GM12878 (cell line): ENCODE data around the gene ECM2. TPM values are rescaled to one million over a fixed set of nuclear protein-coding genes. Genes with fewer than 3 reads are reported as not detected.

Experiments used
- ATAC-seq: fragments of 200-7000 bp; cut with Tn5 transposase; 3 replicates; pipeline ENCODE4 v1.9.1; 2020; ENCODE audit warnings: mild to moderate bottlenecking, moderate library complexity
- BruUV-seq: library from RNA; stranded (reverse); fragments of 400-500 nt; replicated peaks from 2 replicates; lab custom pipeline; 2021; lab: Mats Ljungman, UMichigan
- CTCF ChIA-PET: fragments of 300-600 bp; sonication (Branson Sonifier 250); formaldehyde crosslinking; extraction: SDS; loops from one replicate; lab custom pipeline; 2021; ENCODE audit warnings: inconsistent platforms; lab: Yijun Ruan, JAX
- POLR2A ChIA-PET: fragments of 350-600 bp; formaldehyde crosslinking; extraction: SDS; loops from one replicate; lab custom pipeline; 2021; ENCODE audit warnings: inconsistent platforms; lab: Charles Lee
- RAD21 ChIA-PET: fragments of 300-600 bp; sonication (Branson Sonifier 250); formaldehyde crosslinking; loops from one replicate; lab custom pipeline; 2023; ENCODE audit warnings: antibody characterized with exemption; ENCODE audit not compliant: unreplicated experiment; lab: Charles Lee
- SMC1A ChIA-PET: fragments of 300-600 bp; sonication (Branson Sonifier 250); formaldehyde crosslinking; loops from one replicate; lab custom pipeline; 2023; ENCODE audit not compliant: unreplicated experiment, uncharacterized antibody; lab: Charles Lee
- DNase-seq: peaks from one replicate; pipeline ENCODE4 v3.0.0-alpha.2; 2011; ENCODE audit warnings: low read depth, low spot score
- FAIRE-seq: peaks from 3 replicates; lab custom pipeline; 2011; peaks lifted over from hg19 to GRCh38; lab: Jason Lieb, UNC
- H2AFZ ChIP-seq: 2 replicates; pipeline ENCODE4 v1.6.0; 2011; ENCODE audit warnings: low read depth, low read length, control low read depth; ENCODE audit not compliant: control insufficient read depth
- H3K27ac ChIP-seq: 2 replicates; pipeline ENCODE4 v1.5.1; 2011; ENCODE audit warnings: control low read depth; ENCODE audit not compliant: control insufficient read depth, insufficient read depth
- H3K27me3 ChIP-seq, 2 experiments: replicated peaks in 1 of 2; 2 replicates each; pipeline versions ENCODE4 v1.6.0 to v1.6.1; 2011; ENCODE audit warnings: low read length in 1 of 2; ENCODE audit not compliant: control insufficient read depth in 2 of 2, insufficient read depth in 2 of 2
- H3K36me3 ChIP-seq, 2 experiments: 2 replicates each; pipeline ENCODE4 v1.5.1; 2011; ENCODE audit warnings: low read length in 1 of 2; ENCODE audit not compliant: control insufficient read depth in 2 of 2, insufficient read depth in 2 of 2
- H3K4me1 ChIP-seq: 2 replicates; pipeline ENCODE4 v1.6.1; 2011; ENCODE audit warnings: mild to moderate bottlenecking, low read length, moderate library complexity, mixed read lengths; ENCODE audit not compliant: control insufficient read depth, insufficient read depth
- H3K4me2 ChIP-seq: 2 replicates; pipeline ENCODE4 v1.6.0; 2011; ENCODE audit warnings: control low read depth; ENCODE audit not compliant: control insufficient read depth, insufficient read depth
- H3K4me3 ChIP-seq: fragments of 200-600 bp; sonication (generic); 2 replicates; pipeline ENCODE4 v1.5.1; 2016
- H3K79me2 ChIP-seq: 2 replicates; pipeline ENCODE4 v1.6.0; 2011; ENCODE audit warnings: low read length; ENCODE audit not compliant: control insufficient read depth, insufficient read depth
- H3K9ac ChIP-seq: 2 replicates; pipeline ENCODE4 v1.8.0; 2011; ENCODE audit warnings: low read length, control low read depth, mixed read lengths; ENCODE audit not compliant: control insufficient read depth, insufficient read depth
- H3K9me3 ChIP-seq: replicated peaks from 3 replicates; pipeline ENCODE4 v1.5.1; 2011; ENCODE audit warnings: mild to moderate bottlenecking, low read length; ENCODE audit not compliant: control insufficient read depth, insufficient read depth
- H4K20me1 ChIP-seq: 2 replicates; pipeline ENCODE4 v1.6.0; 2011; ENCODE audit not compliant: control insufficient read depth, insufficient read depth
- CBFB ChIP-seq: IDR thresholded peaks from 2 replicates; pipeline ENCODE4 v1.6.1; 2016; ENCODE audit warnings: antibody characterized with exemption, low read depth
- EP300 ChIP-seq, 2 experiments: fragments of 150-350 bp in 1 of 2; IDR thresholded peaks; 2 replicates each; pipeline ENCODE4 v1.6.1; 2011 to 2012; ENCODE audit warnings: low read depth in 2 of 2, low read length in 2 of 2, borderline replicate concordance in 1 of 2, improper control_type of control experiment in 1 of 2, inconsistent platforms in 1 of 2; ENCODE audit not compliant: control insufficient read depth in 1 of 2
- KAT2A ChIP-seq: conservative IDR thresholded peaks from 2 replicates; pipeline ENCODE4 v1.6.1; 2011; ENCODE audit warnings: low read depth, low read length; ENCODE audit not compliant: control insufficient read depth
- SMAD1 ChIP-seq: fragments of 450-650 bp; IDR thresholded peaks from 2 replicates; pipeline ENCODE4 v1.6.1; 2018; ENCODE audit warnings: mild to moderate bottlenecking, low read depth; ENCODE audit not compliant: partially characterized antibody
- ZNF24 ChIP-seq: fragments of 450-650 bp; IDR thresholded peaks from 2 replicates; pipeline ENCODE4 v1.6.1; 2017; ENCODE audit warnings: antibody characterized with exemption, mild to moderate bottlenecking
- WGBS: methylation state at CpG from one replicate; pipeline ENCODE4 v1.1.6; 2016; ENCODE audit warnings: low lambda C conversion rate; ENCODE audit not compliant: insufficient replicate concordance, insufficient coverage; ENCODE audit errors: missing lambda C conversion rate; 5-methylcytosine and 5-hydroxymethylcytosine counted together
- in situ Hi-C: fragments of 300-500 bp; cut with MboI; formaldehyde crosslinking; loops from 9 replicates; pipeline ENCODE4 v1.14.3; 2018; ENCODE audit warnings: mixed read lengths
- intact Hi-C: fragments of 100-400 bp; cut with micrococcal nuclease; formaldehyde crosslinking; loops from one replicate; pipeline ENCODE4 v1.14.2; 2022; ENCODE audit not compliant: unreplicated experiment
- polyA plus RNA-seq, 11 experiments: library from polyadenylated mRNA; depleted of rRNA in 4 of 11; unstranded in 6 of 11; stranded (reverse) in 5 of 11; fragments of >200 nt; fragmentation: Nextera tagmentation in 4 of 11; fragmentation: Illumina TruSeq in 1 of 11; extraction: Ambion mirVana in 4 of 11; extraction: Trizol in 1 of 11; gene quantifications; 1 replicate in 1 of 11; 2 replicates in 10 of 11; pipeline versions ENCODE4 v1.2.1 to v1.2.3, GENCODE V29; 2011 to 2016; ENCODE audit warnings: inconsistent platforms in 2 of 11, missing spikeins in 2 of 11, low read depth in 1 of 11
- total RNA-seq, 4 experiments: library from RNA; depleted of rRNA in 3 of 4; stranded (reverse); fragments of >200 nt in 3 of 4; fragmentation: Illumina TruSeq in 1 of 4; extraction: Trizol in 1 of 4; gene quantifications; 2 replicates each; pipeline versions ENCODE4 v1.2.1 to v1.2.3, GENCODE V29; 2013 to 2021
- TF ChIP-seq, protein P1 (sequence below): fragments of 450-650 bp; IDR thresholded peaks from 2 replicates; pipeline ENCODE4 v1.6.1; 2016; ENCODE audit warnings: mild to moderate bottlenecking

ECM2 gene
- total and polyA plus RNA-seq, 10 of the 15 experiments (the other 5 are each of a cell fraction or from before 2014, with no cell fraction given): 0.03 to 0.67 (median 0.09) TPM; not detected in 2

DNA sequence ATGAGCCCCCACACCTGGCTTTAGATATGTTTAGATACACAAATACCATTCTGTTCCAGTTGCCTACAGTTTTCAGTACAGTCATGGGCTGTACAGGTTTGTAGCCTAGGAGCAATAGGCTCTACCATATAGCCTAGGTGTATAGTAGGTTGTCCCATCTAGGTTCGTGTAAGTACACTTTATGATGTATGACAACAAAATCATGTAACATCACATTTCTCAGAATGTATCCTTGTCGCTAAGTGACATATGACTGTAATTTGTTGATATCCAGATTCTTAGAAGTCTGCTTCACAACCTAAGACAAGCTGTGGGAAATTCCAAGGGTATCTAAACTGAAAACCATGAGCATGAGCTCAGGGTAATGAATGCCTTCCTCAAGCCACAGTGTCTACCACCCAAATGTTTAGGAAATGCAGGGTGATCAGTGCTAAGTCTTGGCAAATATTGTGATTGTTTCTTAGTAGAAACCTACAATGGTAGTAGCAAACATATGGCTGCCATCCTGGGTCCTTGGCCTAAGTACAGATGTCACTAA, 8.4 kb downstream of the ECM2 start:
- TF ChIP-seq SMAD1 (no peak), EP300 (IDR thresholded peaks at IDR 0.05; ENCODE audit: borderline replicate concordance in 1 of 2, control insufficient read depth in 1 of 2, low read depth in 2 of 2, low read length in 2 of 2) (no peak), ZNF24 (no peak), KAT2A (no peak), CBFB (no peak)
- TF ChIP-seq, protein P1, sequence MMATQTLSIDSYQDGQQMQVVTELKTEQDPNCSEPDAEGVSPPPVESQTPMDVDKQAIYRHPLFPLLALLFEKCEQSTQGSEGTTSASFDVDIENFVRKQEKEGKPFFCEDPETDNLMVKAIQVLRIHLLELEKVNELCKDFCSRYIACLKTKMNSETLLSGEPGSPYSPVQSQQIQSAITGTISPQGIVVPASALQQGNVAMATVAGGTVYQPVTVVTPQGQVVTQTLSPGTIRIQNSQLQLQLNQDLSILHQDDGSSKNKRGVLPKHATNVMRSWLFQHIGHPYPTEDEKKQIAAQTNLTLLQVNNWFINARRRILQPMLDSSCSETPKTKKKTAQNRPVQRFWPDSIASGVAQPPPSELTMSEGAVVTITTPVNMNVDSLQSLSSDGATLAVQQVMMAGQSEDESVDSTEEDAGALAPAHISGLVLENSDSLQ: no peak
- intact Hi-C loops (no loop called here), in situ Hi-C loops (no loop called here)
- ChIA-PET CTCF (no interaction called here), SMC1A (interaction anchor here (1.3 kb wide), 1 partner anchor 84 kb away, joined by 3 read pairs; no protein-coding TSS in a partner anchor), POLR2A (interaction anchor here (1.2 kb wide), 1 partner anchor 118 kb away, joined by 3 read pairs; no protein-coding TSS in a partner anchor), RAD21 (no interaction called here)
- DNase-seq (no peak), ATAC-seq (no peak), FAIRE-seq (no peak)
- Histone ChIP-seq H3K79me2 (no peaks in the 10 kb centered on the region), H3K27ac (no peak overlapping the region), H4K20me1 (no peaks in the 10 kb centered on the region), H3K9me3 (no peaks in the 10 kb centered on the region), H3K4me3 (no peak overlapping the region), H3K4me1 (no peaks in the 10 kb centered on the region), H3K4me2 (no peak overlapping the region), H3K9ac (no peak overlapping the region), H3K36me3 (no peaks in the 10 kb centered on the region), H3K27me3 (no peaks in the 10 kb centered on the region), H2AFZ (no peak overlapping the region)
- WGBS: 28% methylated on average over 2 of the region's 2 CpGs
- BruUV-seq: no TSS peak
